Measurements from ENCODE around the gene SLC25A30.

DNA sequence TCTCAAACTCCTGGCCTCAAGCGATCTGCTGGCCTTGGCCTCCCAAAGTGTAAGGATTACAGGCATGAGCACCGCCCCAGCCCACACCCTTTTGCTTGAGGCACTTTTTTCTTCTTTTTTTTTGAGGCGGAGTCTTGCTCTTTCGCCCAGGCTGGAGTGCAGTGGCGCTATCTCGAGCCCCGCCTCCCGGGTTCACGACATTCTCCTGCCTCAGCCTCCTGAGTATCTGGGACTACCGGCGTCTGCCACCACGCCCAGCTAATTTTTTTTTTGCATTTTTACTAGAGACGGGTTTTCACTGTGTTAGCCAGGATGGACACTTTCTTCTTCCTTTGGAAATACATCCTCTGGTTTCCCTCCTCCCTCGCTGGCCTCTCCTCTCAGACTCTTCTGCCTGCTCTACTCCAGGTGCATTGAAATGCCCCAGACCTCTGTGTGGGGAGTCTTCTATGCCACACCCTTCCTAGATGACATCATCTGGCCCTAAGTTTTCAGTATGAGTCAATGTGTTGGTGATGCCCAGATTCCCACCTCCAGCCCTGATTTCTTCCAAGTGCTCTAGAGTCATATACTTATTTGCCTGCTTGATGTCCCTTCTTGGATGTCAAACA is 56.5 kb downstream of the SLC25A30 start:
- TF ChIP-seq, protein P1, sequence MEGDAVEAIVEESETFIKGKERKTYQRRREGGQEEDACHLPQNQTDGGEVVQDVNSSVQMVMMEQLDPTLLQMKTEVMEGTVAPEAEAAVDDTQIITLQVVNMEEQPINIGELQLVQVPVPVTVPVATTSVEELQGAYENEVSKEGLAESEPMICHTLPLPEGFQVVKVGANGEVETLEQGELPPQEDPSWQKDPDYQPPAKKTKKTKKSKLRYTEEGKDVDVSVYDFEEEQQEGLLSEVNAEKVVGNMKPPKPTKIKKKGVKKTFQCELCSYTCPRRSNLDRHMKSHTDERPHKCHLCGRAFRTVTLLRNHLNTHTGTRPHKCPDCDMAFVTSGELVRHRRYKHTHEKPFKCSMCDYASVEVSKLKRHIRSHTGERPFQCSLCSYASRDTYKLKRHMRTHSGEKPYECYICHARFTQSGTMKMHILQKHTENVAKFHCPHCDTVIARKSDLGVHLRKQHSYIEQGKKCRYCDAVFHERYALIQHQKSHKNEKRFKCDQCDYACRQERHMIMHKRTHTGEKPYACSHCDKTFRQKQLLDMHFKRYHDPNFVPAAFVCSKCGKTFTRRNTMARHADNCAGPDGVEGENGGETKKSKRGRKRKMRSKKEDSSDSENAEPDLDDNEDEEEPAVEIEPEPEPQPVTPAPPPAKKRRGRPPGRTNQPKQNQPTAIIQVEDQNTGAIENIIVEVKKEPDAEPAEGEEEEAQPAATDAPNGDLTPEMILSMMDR (conservative IDR thresholded peaks at IDR 0.05): no peak
- TF ChIP-seq ZFX (IDR thresholded peaks at IDR 0.05): no peak

All from C4-2B (cell line).